Activated gamma-delta T cell treated with anti-CD3 and anti-CD28 coated beads, Interleukin-2, amount 50 U/mL, for 16 hours (primary cell): Measurements from ENCODE around the gene MC3R.

Source experiments
- DNase-seq: peaks from one replicate; pipeline ENCODE4 v3.0.0-alpha.2; 2020; ENCODE audit warnings: low read depth

The MC3R gene

GRCh38 chr20:56249956-56250355, 1.4 kb downstream of the MC3R start:
- DNase-seq = no peak

GRCh38 chr20:56257604-56258003, 9.1 kb downstream of the MC3R start:
- no peak for DNase-seq

GRCh38 chr20:56259948-56260347, 11.4 kb downstream of the MC3R start:
- no peak for DNase-seq

- DNase-seq = no peak
Measured at GRCh38 chr20:56268536-56268935, 20.0 kb downstream of the MC3R start.

GRCh38 chr20:56271974-56272373, 23.4 kb downstream of the MC3R start:
- DNase-seq = no peak

- DNase-seq = no peak
Measured at GRCh38 chr20:56273491-56273890, 25.0 kb downstream of the MC3R start.

GRCh38 chr20:56274156-56274555, 25.6 kb downstream of the MC3R start:
- DNase-seq = no peak

- DNase-seq = no peak
Measured at GRCh38 chr20:56278196-56278595, 29.7 kb downstream of the MC3R start.

GRCh38 chr20:56285496-56285895, 37.0 kb downstream of the MC3R start:
- DNase-seq = no peak

- no peak for DNase-seq
Measured at GRCh38 chr20:56289652-56290051, 41.1 kb downstream of the MC3R start.

- DNase-seq = no peak
Measured at GRCh38 chr20:56299362-56299761, 50.8 kb downstream of the MC3R start.
